Gastrocnemius medialis (tissue), 4 donors: ENCODE data around the gene DDT. TPM values are rescaled to one million over a fixed set of nuclear protein-coding genes. Genes with fewer than 3 reads are reported as not detected.
"Not testable (repeated sequence)": the region's sequence is repeated elsewhere in the genome, so short reads cannot be mapped to it uniquely, and the experiment has no call there.

ENCODE experiments used
- ATAC-seq, 2 donors: fragments of 150-250 bp; one replicate each; pipeline ENCODE4 v1.9.1; 2016
- DNase-seq, 2 donors: peaks; one replicate each; pipeline ENCODE4 v3.0.0-alpha.2; 2019
- H3K27ac ChIP-seq, 4 donors: fragments of 200-600 bp; sonication (generic); 1 replicate in 1 of 4; 2 replicates in 3 of 4; pipeline ENCODE4 v1.5.1; 2016 to 2018; ENCODE audit warnings: mild to moderate bottlenecking in 2 of 4, moderate library complexity in 1 of 4
- H3K27me3 ChIP-seq, 3 donors: fragments of 200-600 bp; sonication (generic) in 2 of 3; 1 replicate in 1 of 3; 2 replicates in 2 of 3; pipeline versions ENCODE4 v1.5.1 to v1.6.0; 2016 to 2019; ENCODE audit warnings: mild to moderate bottlenecking in 1 of 3, moderate library complexity in 1 of 3
- H3K36me3 ChIP-seq, 2 donors: fragments of 200-600 bp; sonication (generic) in 1 of 2; one replicate each; pipeline ENCODE4 v1.5.1; 2017 to 2018
- H3K4me1 ChIP-seq, 2 donors: fragments of 200-600 bp; sonication (generic) in 1 of 2; one replicate each; pipeline ENCODE4 v1.5.1; 2016 to 2017; ENCODE audit warnings: mild to moderate bottlenecking in 2 of 2
- H3K4me3 ChIP-seq, 4 donors: fragments of 200-600 bp; sonication (generic) in 3 of 4; 1 replicate in 1 of 4; 2 replicates in 3 of 4; pipeline ENCODE4 v1.5.1; 2016 to 2019; ENCODE audit warnings: mild to moderate bottlenecking in 2 of 4
- H3K9me3 ChIP-seq, 3 donors: fragments of 200-600 bp; sonication (generic) in 2 of 3; 1 replicate in 1 of 3; 2 replicates in 2 of 3; pipeline ENCODE4 v1.5.1; 2016 to 2019
- POLR2A ChIP-seq, 2 donors: fragments of 450-650 bp; IDR thresholded peaks; one replicate each; pipeline ENCODE4 v1.6.1; 2017; ENCODE audit warnings: antibody characterized with exemption in 2 of 2, mild to moderate bottlenecking in 2 of 2, moderate library complexity in 2 of 2
- in situ Hi-C, 4 donors: fragments of 200-750 bp; cut with MboI; loops; one replicate each; pipeline versions ENCODE4 v1.15.0 to v1.8.0; 2017; ENCODE audit warnings: low sequenced_read_pairs in 4 of 4
- intact Hi-C: fragments of 100-400 bp; cut with DNase I; formaldehyde crosslinking; loops from one replicate; pipeline ENCODE4 v1.15.1; 2023; ENCODE audit warnings: low total_unique reads
- total RNA-seq, 4 donors: library from RNA; depleted of rRNA; stranded (reverse); fragments of >200 nt; gene quantifications; one replicate each; pipeline versions ENCODE4 v1.1.0 to v1.2.3, GENCODE V29; 2016
- TF ChIP-seq, protein P1 (sequence below), 5 experiments: fragments of 450-650 bp in 3 of 5; fragments of 200-600 bp in 2 of 5; sonication (generic) in 2 of 5; IDR thresholded peaks in 4 of 5; conservative IDR thresholded peaks in 1 of 5; 1 replicate in 4 of 5; 2 replicates in 1 of 5; pipeline ENCODE4 v1.5.1; 2016 to 2019; ENCODE audit warnings: antibody characterized with exemption in 5 of 5, mild to moderate bottlenecking in 3 of 5, moderate library complexity in 3 of 5

Gene DDT
- total RNA-seq, 4 donors from 2014 or later: 98.1 to 134 (median 107) TPM

DNA sequence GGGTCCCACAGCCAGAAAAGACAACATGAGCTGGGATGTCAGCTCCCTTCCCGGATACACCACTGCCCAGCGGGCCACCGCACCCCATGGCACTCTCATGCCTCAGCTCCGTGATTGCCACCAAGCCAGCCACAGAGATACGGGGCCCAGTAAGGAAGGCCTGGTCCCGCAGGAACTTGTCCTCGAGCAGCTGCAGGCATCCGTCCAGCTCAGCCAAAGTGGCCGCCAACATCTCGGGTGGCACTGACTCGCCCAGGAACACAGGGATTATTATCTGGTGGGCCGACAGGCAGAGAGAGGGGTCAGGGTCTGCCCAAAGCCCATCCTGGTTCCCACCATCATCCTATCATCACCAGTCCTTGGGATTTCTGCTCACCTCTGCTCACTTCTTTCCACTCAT, 3.1 kb upstream of the DDT start:
- intact Hi-C loops, H3K36me3 ChIP-seq, H3K4me1 ChIP-seq, H3K27ac ChIP-seq, H3K4me3 ChIP-seq, H3K9me3 ChIP-seq, ATAC-seq, DNase-seq, H3K27me3 ChIP-seq: not testable (repeated sequence)
- in situ Hi-C loops: loop anchor here in 1 of 4 donors (10.0 kb wide), 1 partner anchor 53 kb away; no protein-coding TSS in a partner anchor

DNA sequence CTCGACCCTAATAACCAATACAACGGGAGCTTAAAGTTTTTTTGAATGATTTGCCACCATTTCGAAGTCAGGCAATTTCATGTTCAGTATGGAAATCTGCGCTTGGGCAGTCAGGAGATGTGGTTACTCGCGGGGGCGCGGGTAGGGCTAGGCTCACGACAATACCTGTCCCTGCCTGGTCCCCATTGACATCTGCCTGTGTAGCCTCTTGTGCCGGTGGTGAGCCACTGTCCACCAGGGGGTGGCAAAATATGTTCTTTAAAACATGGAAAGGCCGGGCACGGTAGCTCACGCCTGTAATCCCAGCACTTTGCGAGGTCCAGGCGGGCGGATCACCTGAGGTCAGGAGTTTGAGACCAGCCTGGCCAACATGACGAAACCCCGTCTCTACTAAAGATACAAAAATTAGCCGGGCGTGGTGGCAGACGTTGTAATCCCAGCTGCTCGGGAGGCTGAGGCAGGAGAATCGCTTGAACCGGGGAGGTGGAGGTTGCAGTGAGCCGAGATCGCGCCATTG, 653 bp upstream of the DDT start:
- H3K9me3 ChIP-seq, DNase-seq, H3K4me1 ChIP-seq, intact Hi-C loops, H3K27me3 ChIP-seq, H3K27ac ChIP-seq, H3K4me3 ChIP-seq: not testable (repeated sequence)
- peaks cover 0 to 12% of the 10 kb centered on the region in 2 donors for H3K36me3 ChIP-seq
- in situ Hi-C loops: loop anchor here in 1 of 4 donors (10.0 kb wide), 1 partner anchor 50 kb away; no protein-coding TSS in a partner anchor
- ATAC-seq: peak; percentile 11 to 47

DNA sequence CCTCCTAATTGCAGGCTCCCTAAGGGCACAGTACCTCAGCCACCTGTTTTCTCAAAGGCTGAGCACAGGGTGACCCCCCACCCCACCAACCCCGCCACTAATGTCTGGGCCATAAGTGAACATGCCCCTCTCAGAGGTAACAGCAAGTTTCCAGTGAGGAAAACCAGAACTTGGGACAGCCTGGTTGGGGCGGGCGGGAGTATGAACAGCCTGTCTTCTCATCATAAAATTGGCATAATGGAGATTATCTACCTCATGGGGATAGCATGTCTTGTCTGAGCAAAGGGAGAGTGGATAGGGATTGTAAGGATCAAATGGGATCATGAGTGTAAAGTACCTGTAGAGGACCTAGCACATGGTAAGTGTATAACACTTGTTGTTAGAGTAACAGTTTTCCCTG, 2.3 kb downstream of the DDT start:
- intact Hi-C loops, H3K4me3 ChIP-seq: not testable (repeated sequence)
- in situ Hi-C loops: loop anchor here in 1 of 4 donors (10.0 kb wide), 1 partner anchor 47 kb away; no protein-coding TSS in a partner anchor

DNA sequence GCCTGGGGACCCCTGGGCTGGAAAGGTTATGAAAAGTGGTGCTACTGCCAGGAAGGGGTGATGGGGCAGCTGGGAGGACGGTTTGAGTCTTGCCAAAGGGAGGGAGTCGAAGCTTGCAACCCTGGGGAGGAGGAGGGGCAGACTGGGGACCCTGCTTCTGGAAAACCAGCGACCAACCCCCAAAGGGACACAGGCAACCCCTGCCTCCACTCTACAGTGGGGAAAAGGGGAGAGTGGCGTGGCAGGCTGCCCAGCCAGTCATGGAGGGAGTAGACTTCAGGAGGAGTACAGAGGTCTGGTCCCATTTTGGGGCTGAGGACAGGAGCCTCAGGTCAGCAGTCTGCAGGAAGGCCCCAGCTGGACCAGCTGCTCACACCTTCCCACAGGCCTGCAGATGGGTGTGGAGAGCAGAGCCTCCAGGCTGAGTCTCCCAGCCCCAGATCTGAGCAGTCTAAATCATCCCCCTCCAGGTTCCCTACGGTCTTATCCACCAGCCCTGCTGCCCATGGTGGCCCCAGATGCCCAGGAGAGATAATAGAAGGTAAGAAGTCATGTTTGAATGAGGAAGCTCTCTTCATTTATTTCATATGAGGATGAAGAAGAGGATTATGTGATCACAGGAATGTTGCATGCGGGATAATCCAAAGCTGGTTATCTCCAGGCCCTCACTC, 3.3 kb downstream of the DDT start:
- no peak for TF ChIP-seq POLR2A (IDR thresholded peaks at IDR 0.05)
- TF ChIP-seq, protein P1, sequence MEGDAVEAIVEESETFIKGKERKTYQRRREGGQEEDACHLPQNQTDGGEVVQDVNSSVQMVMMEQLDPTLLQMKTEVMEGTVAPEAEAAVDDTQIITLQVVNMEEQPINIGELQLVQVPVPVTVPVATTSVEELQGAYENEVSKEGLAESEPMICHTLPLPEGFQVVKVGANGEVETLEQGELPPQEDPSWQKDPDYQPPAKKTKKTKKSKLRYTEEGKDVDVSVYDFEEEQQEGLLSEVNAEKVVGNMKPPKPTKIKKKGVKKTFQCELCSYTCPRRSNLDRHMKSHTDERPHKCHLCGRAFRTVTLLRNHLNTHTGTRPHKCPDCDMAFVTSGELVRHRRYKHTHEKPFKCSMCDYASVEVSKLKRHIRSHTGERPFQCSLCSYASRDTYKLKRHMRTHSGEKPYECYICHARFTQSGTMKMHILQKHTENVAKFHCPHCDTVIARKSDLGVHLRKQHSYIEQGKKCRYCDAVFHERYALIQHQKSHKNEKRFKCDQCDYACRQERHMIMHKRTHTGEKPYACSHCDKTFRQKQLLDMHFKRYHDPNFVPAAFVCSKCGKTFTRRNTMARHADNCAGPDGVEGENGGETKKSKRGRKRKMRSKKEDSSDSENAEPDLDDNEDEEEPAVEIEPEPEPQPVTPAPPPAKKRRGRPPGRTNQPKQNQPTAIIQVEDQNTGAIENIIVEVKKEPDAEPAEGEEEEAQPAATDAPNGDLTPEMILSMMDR (IDR thresholded peaks at IDR 0.05 in 4 of 5, conservative IDR thresholded peaks at IDR 0.05 in 1 of 5): no peak
- in situ Hi-C loops (loop anchor here in 1 of 4 donors (10.0 kb wide), 1 partner anchor 46 kb away; no protein-coding TSS in a partner anchor), intact Hi-C loops (no loop called here)
- no peak overlapping the region for H3K27ac ChIP-seq
- H3K36me3 ChIP-seq: peaks cover 0 to 12% of the 10 kb centered on the region in 2 donors
- no peaks in the 10 kb centered on the region for H3K4me1 ChIP-seq
- H3K27me3 ChIP-seq: no peaks in the 10 kb centered on the region
- DNase-seq: no peak
- H3K9me3 ChIP-seq: no peaks in the 10 kb centered on the region
- H3K4me3 ChIP-seq: no peak overlapping the region
- ATAC-seq: no peak

More for the DNA sequence above, 2.3 kb downstream of the DDT start:
- peaks cover 0 to 12% of the 10 kb centered on the region in 2 donors for H3K36me3 ChIP-seq
- ATAC-seq, H3K9me3 ChIP-seq, H3K27me3 ChIP-seq, DNase-seq, H3K27ac ChIP-seq, H3K4me1 ChIP-seq: not testable (repeated sequence)

DNA sequence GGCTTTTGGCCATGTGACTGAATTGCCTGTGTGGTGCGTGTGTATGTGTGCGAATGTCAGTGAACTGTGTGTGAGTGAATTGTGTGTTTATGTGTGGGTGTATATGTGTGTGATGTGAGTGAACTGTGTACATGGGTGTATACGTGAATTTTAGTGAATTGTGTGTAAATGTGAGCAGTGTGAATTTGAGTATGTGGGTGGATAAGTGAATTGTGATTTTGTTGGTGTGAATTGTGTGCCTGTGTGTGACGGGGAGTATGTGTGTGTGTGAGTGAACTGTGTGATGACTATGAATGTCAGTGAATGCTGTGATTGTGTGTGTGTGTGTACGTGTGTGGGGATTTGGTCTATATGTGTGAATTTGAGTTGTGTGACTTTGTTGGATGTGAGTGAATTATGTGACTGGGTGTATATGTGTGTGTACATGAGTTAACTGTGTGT, 4.0 kb downstream of the DDT start:
- intact Hi-C loops (no loop called here), in situ Hi-C loops (loop anchor here in 1 of 4 donors (10.0 kb wide), 1 partner anchor 45 kb away; no protein-coding TSS in a partner anchor)
- DNase-seq (no peak), ATAC-seq (no peak)
- Histone ChIP-seq H3K9me3 (no peaks in the 10 kb centered on the region), H3K27me3 (no peaks in the 10 kb centered on the region), H3K4me3 (no peak overlapping the region), H3K27ac (no peak overlapping the region), H3K36me3 (peaks cover 0 to 12% of the 10 kb centered on the region in 2 donors), H3K4me1 (no peaks in the 10 kb centered on the region)
- no peak for TF ChIP-seq POLR2A (IDR thresholded peaks at IDR 0.05)
- TF ChIP-seq, protein P1 (IDR thresholded peaks at IDR 0.05 in 4 of 5, conservative IDR thresholded peaks at IDR 0.05 in 1 of 5): no peak

DNA sequence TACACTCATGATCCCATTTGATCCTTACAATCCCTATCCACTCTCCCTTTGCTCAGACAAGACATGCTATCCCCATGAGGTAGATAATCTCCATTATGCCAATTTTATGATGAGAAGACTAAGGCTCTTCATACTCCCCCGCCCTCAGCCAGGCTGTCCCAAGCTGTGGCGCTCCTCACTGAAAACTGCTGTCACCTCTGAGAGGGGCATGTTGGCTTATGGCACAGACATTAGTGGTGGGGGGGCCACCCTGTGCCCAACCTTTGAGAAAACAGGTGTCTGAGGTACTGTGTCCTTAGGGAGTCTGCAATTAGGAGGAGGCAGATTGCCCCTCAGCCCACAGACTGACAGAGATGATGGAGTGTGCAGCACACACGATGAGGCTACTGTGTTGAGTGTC, 5.2 kb downstream of the DDT start:
- no peak overlapping the region for H3K27ac ChIP-seq
- TF ChIP-seq POLR2A (IDR thresholded peaks at IDR 0.05): no peak
- TF ChIP-seq, protein P1 (IDR thresholded peaks at IDR 0.05 in 4 of 5, conservative IDR thresholded peaks at IDR 0.05 in 1 of 5): no peak
- H3K36me3 ChIP-seq: peaks cover 0 to 12% of the 10 kb centered on the region in 2 donors
- in situ Hi-C loops (no loop called here), intact Hi-C loops (no loop called here)
- H3K9me3 ChIP-seq: no peaks in the 10 kb centered on the region
- DNase-seq (no peak), ATAC-seq (no peak)
- H3K4me1 ChIP-seq: no peaks in the 10 kb centered on the region
- no peaks in the 10 kb centered on the region for H3K27me3 ChIP-seq
- H3K4me3 ChIP-seq: no peak overlapping the region

DNA sequence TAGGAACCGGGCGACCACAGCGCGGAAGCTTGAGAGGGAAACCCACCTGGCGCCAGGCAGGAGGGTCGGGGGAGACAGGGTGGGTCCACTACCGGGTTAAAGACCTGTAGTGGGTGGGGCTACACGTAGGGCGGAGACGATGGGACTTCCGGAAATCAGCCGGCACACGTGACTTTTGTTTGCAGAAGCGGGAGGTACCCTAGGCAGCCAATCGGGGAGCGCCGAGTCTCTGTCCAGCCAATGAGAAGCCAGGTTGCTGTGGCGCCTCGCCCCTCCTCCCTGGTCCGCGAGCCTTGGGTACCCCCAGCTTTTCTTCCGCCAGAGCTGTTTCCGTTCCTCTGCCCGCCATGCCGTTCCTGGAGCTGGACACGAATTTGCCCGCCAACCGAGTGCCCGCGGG, 7.7 kb downstream of the DDT start, which contains the start of gene DDTL:
Gene DDTL, plus strand, starts transcription at position 321 of the 400 bp plus-strand sequence. Its CDS starts 27 bp downstream, at position 348.
- H3K27me3 ChIP-seq, DNase-seq, H3K27ac ChIP-seq, H3K4me3 ChIP-seq, H3K4me1 ChIP-seq, H3K9me3 ChIP-seq, in situ Hi-C loops, intact Hi-C loops: not testable (repeated sequence)
- peaks cover 0 to 12% of the 10 kb centered on the region in 2 donors for H3K36me3 ChIP-seq
- peak; percentile 99 for ATAC-seq

DNA sequence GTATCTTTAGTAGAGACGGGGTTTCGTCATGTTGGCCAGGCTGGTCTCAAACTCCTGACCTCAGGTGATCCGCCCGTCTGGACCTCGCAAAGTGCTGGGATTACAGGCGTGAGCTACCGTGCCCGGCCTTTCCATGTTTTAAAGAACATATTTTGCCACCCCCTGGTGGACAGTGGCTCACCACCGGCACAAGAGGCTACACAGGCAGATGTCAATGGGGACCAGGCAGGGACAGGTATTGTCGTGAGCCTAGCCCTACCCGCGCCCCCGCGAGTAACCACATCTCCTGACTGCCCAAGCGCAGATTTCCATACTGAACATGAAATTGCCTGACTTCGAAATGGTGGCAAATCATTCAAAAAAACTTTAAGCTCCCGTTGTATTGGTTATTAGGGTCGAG, 8.1 kb downstream of the DDT start:
- H3K27ac ChIP-seq, H3K4me3 ChIP-seq, H3K9me3 ChIP-seq, H3K4me1 ChIP-seq, intact Hi-C loops, H3K27me3 ChIP-seq, DNase-seq, in situ Hi-C loops: not testable (repeated sequence)
- peak; percentile 19 to 47 for ATAC-seq
- H3K36me3 ChIP-seq: peaks cover 0 to 10% of the 10 kb centered on the region in 2 donors
